H9 (cell line): ENCODE data around the gene PLXNA2. TPM values are rescaled to one million over a fixed set of nuclear protein-coding genes. Genes with fewer than 3 reads are reported as not detected.

Experiments used
- DNase-seq: peaks from one replicate; pipeline ENCODE4 v3.0.0-alpha.2; 2017
- H2AFZ ChIP-seq: one replicate; pipeline ENCODE4 v1.6.1; 2013; ENCODE audit warnings: mild to moderate bottlenecking, low read length, control low read depth, moderate library complexity
- H2AK5ac ChIP-seq: 2 replicates; pipeline ENCODE4 v1.6.1; 2013; ENCODE audit warnings: low read length, control low read depth, mixed read lengths; ENCODE audit not compliant: insufficient read length
- H2BK120ac ChIP-seq: one replicate; pipeline ENCODE4 v1.6.1; 2013; ENCODE audit warnings: low read depth, mild to moderate bottlenecking, low read length, control low read depth, inconsistent platforms; ENCODE audit not compliant: poor library complexity, severe bottlenecking
- H2BK12ac ChIP-seq: 2 replicates; pipeline ENCODE4 v1.6.1; 2013; ENCODE audit warnings: low read length, control low read depth, mixed read lengths, low read depth; ENCODE audit not compliant: insufficient read length
- H2BK15ac ChIP-seq: 2 replicates; pipeline ENCODE4 v1.6.1; 2013; ENCODE audit warnings: low read depth, low read length, control low read depth
- H2BK20ac ChIP-seq: one replicate; pipeline ENCODE4 v1.6.1; 2013; ENCODE audit warnings: low read depth, mild to moderate bottlenecking, low read length, control low read depth, inconsistent platforms; ENCODE audit not compliant: poor library complexity, severe bottlenecking
- H2BK5ac ChIP-seq: 2 replicates; pipeline ENCODE4 v1.6.1; 2013; ENCODE audit warnings: low read length, control low read depth, mixed read lengths; ENCODE audit not compliant: insufficient read length
- H3K14ac ChIP-seq: 2 replicates; pipeline ENCODE4 v1.6.1; 2013; ENCODE audit warnings: low read length, control low read depth; ENCODE audit not compliant: insufficient read depth
- H3K18ac ChIP-seq: 2 replicates; pipeline ENCODE4 v1.6.1; 2013; ENCODE audit warnings: low read depth, mild to moderate bottlenecking, mixed read lengths, low read length, control low read depth; ENCODE audit not compliant: insufficient read length
- H3K23ac ChIP-seq: 2 replicates; pipeline ENCODE4 v1.6.1; 2013; ENCODE audit warnings: low read length, control low read depth, mixed read lengths, low read depth; ENCODE audit not compliant: insufficient read length
- H3K23me2 ChIP-seq: 2 replicates; pipeline ENCODE4 v1.6.1; 2013; ENCODE audit warnings: low read depth, mild to moderate bottlenecking, mixed read lengths, low read length, control low read depth; ENCODE audit not compliant: insufficient read length, poor library complexity, severe bottlenecking
- H3K27ac ChIP-seq: 2 replicates; pipeline ENCODE4 v1.5.1; 2013; ENCODE audit warnings: low read length, control low read depth, mixed read lengths, low read depth; ENCODE audit not compliant: insufficient read length
- H3K27me3 ChIP-seq: 2 replicates; pipeline ENCODE4 v1.6.1; 2013; ENCODE audit warnings: low read length, control low read depth, inconsistent platforms; ENCODE audit not compliant: insufficient read depth
- H3K4ac ChIP-seq: 2 replicates; pipeline ENCODE4 v1.6.1; 2013; ENCODE audit warnings: low read depth, mild to moderate bottlenecking, control low read depth, inconsistent platforms, low read length, moderate library complexity
- H3K4me1 ChIP-seq: 2 replicates; pipeline ENCODE4 v1.6.1; 2013; ENCODE audit warnings: low read length, control low read depth, inconsistent platforms; ENCODE audit not compliant: insufficient read depth
- H3K4me2 ChIP-seq: 2 replicates; pipeline ENCODE4 v1.6.1; 2013; ENCODE audit warnings: low read length, control low read depth, mixed read lengths; ENCODE audit not compliant: insufficient read length, insufficient read depth
- H3K56ac ChIP-seq: 2 replicates; pipeline ENCODE4 v1.6.1; 2013; ENCODE audit warnings: low read depth, mild to moderate bottlenecking, mixed read lengths, low read length, control low read depth; ENCODE audit not compliant: insufficient read length
- H3K79me1 ChIP-seq: 2 replicates; pipeline ENCODE4 v1.6.1; 2013; ENCODE audit warnings: low read depth, mild to moderate bottlenecking, moderate library complexity, low read length, control low read depth, inconsistent platforms; ENCODE audit not compliant: insufficient read depth, poor library complexity, severe bottlenecking
- H3K79me2 ChIP-seq: 2 replicates; pipeline ENCODE4 v1.6.1; 2013; ENCODE audit warnings: low read length, control low read depth, inconsistent platforms; ENCODE audit not compliant: insufficient read depth
- H3K9ac ChIP-seq: 2 replicates; pipeline ENCODE4 v1.6.1; 2013; ENCODE audit warnings: low read length, control low read depth, mixed read lengths; ENCODE audit not compliant: insufficient read length; ENCODE audit errors: extremely low read depth
- H3K9me3 ChIP-seq: one replicate; pipeline ENCODE4 v1.6.1; 2013; ENCODE audit warnings: low read depth, low read length, inconsistent platforms; ENCODE audit not compliant: control insufficient read depth
- H3T11ph ChIP-seq: one replicate; pipeline ENCODE4 v1.6.1; 2013; ENCODE audit warnings: mild to moderate bottlenecking, low read length, control low read depth, inconsistent platforms
- H4K20me1 ChIP-seq: one replicate; pipeline ENCODE4 v1.6.1; 2013; ENCODE audit not compliant: control insufficient read depth, insufficient read length, insufficient read depth
- H4K5ac ChIP-seq: 2 replicates; pipeline ENCODE4 v1.6.1; 2013; ENCODE audit warnings: low read depth, mild to moderate bottlenecking, mixed read lengths, low read length, control low read depth; ENCODE audit not compliant: insufficient read length
- H4K8ac ChIP-seq: replicated peaks from 2 replicates; pipeline ENCODE4 v1.6.1; 2013; ENCODE audit warnings: low read length, control low read depth, mixed read lengths, low read depth; ENCODE audit not compliant: insufficient read length
- H4K91ac ChIP-seq: 2 replicates; pipeline ENCODE4 v1.6.1; 2013; ENCODE audit warnings: low read depth, mild to moderate bottlenecking, moderate library complexity, mixed read lengths, low read length, control low read depth; ENCODE audit not compliant: insufficient read length
- H3K27ac Mint-ChIP-seq, 3 experiments: 2 replicates in 2 of 3; 3 replicates in 1 of 3; pipeline ENCODE4 v1.8.0; 2020 to 2021; ENCODE audit warnings: mixed read lengths in 3 of 3, mild to moderate bottlenecking in 1 of 3, moderate library complexity in 1 of 3
- H3K27me3 Mint-ChIP-seq: 2 replicates; pipeline ENCODE4 v1.8.0; 2021; ENCODE audit warnings: low read depth, mild to moderate bottlenecking, moderate library complexity, mixed read lengths
- H3K36me3 Mint-ChIP-seq, 3 experiments: 2 replicates in 2 of 3; 3 replicates in 1 of 3; pipeline ENCODE4 v1.8.0; 2020 to 2021; ENCODE audit warnings: low read depth in 3 of 3, mixed read lengths in 3 of 3; ENCODE audit not compliant: insufficient read depth in 1 of 3
- H3K4me1 Mint-ChIP-seq, 2 experiments: 2 replicates each; pipeline ENCODE4 v1.8.0; 2020; ENCODE audit warnings: mixed read lengths in 2 of 2
- H3K4me3 Mint-ChIP-seq, 2 experiments: 2 replicates in 1 of 2; 3 replicates in 1 of 2; pipeline ENCODE4 v1.8.0; 2020 to 2021; ENCODE audit warnings: mild to moderate bottlenecking in 2 of 2, mixed read lengths in 2 of 2, moderate library complexity in 1 of 2
- H3K9me3 Mint-ChIP-seq, 2 experiments: 2 replicates in 1 of 2; 3 replicates in 1 of 2; pipeline ENCODE4 v1.8.0; 2020; ENCODE audit warnings: mild to moderate bottlenecking in 2 of 2, mixed read lengths in 2 of 2, moderate library complexity in 1 of 2
- CTCF ChIP-seq: fragments of 200-600 bp; sonication (generic); conservative IDR thresholded peaks from 3 replicates; pipeline ENCODE4 v1.8.0; 2021; ENCODE audit warnings: antibody characterized with exemption, mild to moderate bottlenecking
- WGBS: extraction: QIAGEN DNeasy Blood & Tissue Kit; methylation state at CpG from one replicate; pipeline ENCODE4 v1.1.7; 2013; ENCODE audit warnings: missing lambda C conversion rate, low lambda C conversion rate, mixed read lengths; ENCODE audit not compliant: insufficient read length; ENCODE audit errors: extremely low coverage; 5-methylcytosine and 5-hydroxymethylcytosine counted together
- total RNA-seq: library from RNA; stranded (reverse); gene quantifications from 2 replicates; pipeline ENCODE4 v1.2.1, GENCODE V29; 2021

Gene PLXNA2
- total RNA-seq, 1 experiment from 2014 or later, result 0.57 TPM

DNA sequence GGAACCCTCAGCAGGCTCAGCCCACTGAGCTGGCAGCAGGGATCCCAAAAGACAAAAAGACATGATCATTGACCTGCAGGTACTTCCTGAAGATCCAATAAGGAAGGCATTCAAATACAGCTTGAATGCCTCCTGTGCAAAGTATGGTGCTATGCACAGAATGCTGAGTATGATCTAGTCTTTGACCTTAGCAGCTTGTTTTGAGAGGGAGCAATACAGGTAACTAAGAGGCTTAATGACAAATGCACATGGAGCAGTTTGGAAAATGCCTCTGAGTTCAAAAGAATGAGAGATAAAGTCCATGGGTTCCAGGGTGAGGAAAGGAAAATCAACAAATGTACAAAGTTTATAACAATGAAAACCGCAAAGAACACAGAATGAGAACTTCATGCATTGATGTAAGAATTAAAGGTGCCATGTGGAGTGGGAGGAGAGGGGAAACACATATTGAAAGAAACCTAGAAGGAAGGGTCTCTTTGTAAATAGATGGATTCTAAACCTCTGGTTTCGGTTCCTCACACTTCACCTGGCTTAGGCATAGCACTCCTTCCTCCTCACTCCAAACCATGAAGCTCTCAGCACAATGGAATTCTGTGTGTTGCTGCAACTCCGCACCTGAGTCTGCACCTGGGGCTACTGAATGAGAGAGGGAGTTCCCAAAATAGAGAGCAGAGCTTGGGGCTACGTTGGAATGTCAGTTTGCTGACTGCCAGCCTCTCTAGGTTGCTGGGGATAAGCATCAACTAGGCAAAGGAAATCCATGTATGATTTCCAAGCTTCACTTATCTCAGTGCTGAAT lies 77.6 kb downstream of the PLXNA2 start:
- H2AFZ ChIP-seq, result no peak overlapping the region
- H3K27ac ChIP-seq, result no peak overlapping the region
- H3K4ac ChIP-seq, result no peak overlapping the region
- no peak overlapping the region for H3T11ph ChIP-seq
- H3K27ac Mint-ChIP-seq, result no peak overlapping the region; a peak in 2 of 7 replicates
- H3K9me3 ChIP-seq, result no peaks in the 10 kb centered on the region
- no peak overlapping the region for H3K14ac ChIP-seq
- no peak overlapping the region for H2BK12ac ChIP-seq
- H2BK120ac ChIP-seq, result no peak overlapping the region
- H4K20me1 ChIP-seq, result no peaks in the 10 kb centered on the region
- H2BK15ac ChIP-seq, result no peak overlapping the region
- H2BK20ac ChIP-seq, result no peak overlapping the region
- no peak overlapping the region for H2BK5ac ChIP-seq
- no peak overlapping the region for H3K9ac ChIP-seq
- H3K79me2 ChIP-seq, result no peaks in the 10 kb centered on the region
- no peak overlapping the region for H3K18ac ChIP-seq
- H3K4me2 ChIP-seq, result no peak overlapping the region
- WGBS, result no CpG with 5 or more reads among the region's 4 CpGs
- no peaks in the 10 kb centered on the region for H3K79me1 ChIP-seq
- peaks cover 12% of the 10 kb centered on the region for H3K27me3 Mint-ChIP-seq
- no peak overlapping the region for H4K91ac ChIP-seq
- DNase-seq, result peak; percentile 59
- no peak overlapping the region for H4K8ac ChIP-seq
- no peak for TF ChIP-seq CTCF
- H4K5ac ChIP-seq, result no peak overlapping the region
- H3K23ac ChIP-seq, result no peak overlapping the region
- peaks cover 8% of the 10 kb centered on the region for H3K4me1 ChIP-seq
- H3K23me2 ChIP-seq, result no peaks in the 10 kb centered on the region
- peaks cover 49 to 65% of the 10 kb centered on the region in 2 experiments for H3K4me1 Mint-ChIP-seq
- H3K27me3 ChIP-seq, result no peaks in the 10 kb centered on the region; the same call in 1 of the 2 replicates
- no peaks in the 10 kb centered on the region for H3K36me3 Mint-ChIP-seq
- H3K9me3 Mint-ChIP-seq, result no peaks in the 10 kb centered on the region
- no peak overlapping the region for H3K4me3 Mint-ChIP-seq
- no peak overlapping the region for H3K56ac ChIP-seq
- H2AK5ac ChIP-seq, result no peak overlapping the region
